GM06990 (cell line): Measurements from ENCODE around the gene FES.

Source experiments
- DNase-seq: peaks from one replicate; pipeline ENCODE4 v3.0.0-alpha.2; 2011; ENCODE audit not compliant: insufficient read length; ENCODE audit errors: extremely low read depth
- H3K27me3 ChIP-seq: replicated peaks from 2 replicates; pipeline ENCODE4 v1.6.0; 2011; ENCODE audit warnings: low read length; ENCODE audit not compliant: control insufficient read depth, insufficient read depth
- H3K36me3 ChIP-seq: 2 replicates; pipeline ENCODE4 v1.5.1; 2011; ENCODE audit warnings: low read length; ENCODE audit not compliant: control insufficient read depth, insufficient read depth
- H3K4me3 ChIP-seq: replicated peaks from 2 replicates; pipeline ENCODE4 v1.5.1; 2011; ENCODE audit warnings: low read depth, mild to moderate bottlenecking, control low read depth, low read length
- CTCF ChIP-seq: IDR thresholded peaks from 2 replicates; pipeline ENCODE4 v1.5.1; 2011; ENCODE audit warnings: low read length, control low read depth, mild to moderate bottlenecking, inconsistent platforms; ENCODE audit not compliant: insufficient read depth, poor library complexity, severe bottlenecking

Gene FES

GRCh38 chr15:90939756-90940155, 55.5 kb downstream of the FES start:
- DNase-seq, result no peak
- Histone ChIP-seq H3K36me3 (peaks cover 34% of the 10 kb centered on the region), H3K27me3 (no peaks in the 10 kb centered on the region), H3K4me3 (no peak overlapping the region)
- TF ChIP-seq CTCF, result no peak

DNA sequence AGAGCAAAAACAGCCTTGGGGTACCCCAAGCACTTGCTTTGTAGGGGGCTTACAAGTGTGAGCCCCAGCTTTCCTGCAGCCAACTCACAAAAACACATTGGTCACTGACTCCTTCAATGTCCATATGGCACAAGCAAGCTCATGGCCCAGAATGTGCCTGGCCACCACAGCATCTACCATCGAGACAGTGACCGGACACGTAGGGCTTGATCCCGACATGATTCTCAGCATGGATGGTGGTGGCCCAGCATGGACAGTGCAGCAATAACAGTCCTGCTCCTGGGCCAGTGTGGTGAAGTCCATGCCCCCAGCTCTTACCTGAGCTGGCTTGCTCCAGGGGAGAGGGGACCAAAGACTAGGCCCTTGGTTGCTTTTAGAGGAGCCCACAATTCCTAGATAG, 56.7 kb downstream of the FES start:
- TF ChIP-seq CTCF, result no peak
- no peak for DNase-seq

DNA sequence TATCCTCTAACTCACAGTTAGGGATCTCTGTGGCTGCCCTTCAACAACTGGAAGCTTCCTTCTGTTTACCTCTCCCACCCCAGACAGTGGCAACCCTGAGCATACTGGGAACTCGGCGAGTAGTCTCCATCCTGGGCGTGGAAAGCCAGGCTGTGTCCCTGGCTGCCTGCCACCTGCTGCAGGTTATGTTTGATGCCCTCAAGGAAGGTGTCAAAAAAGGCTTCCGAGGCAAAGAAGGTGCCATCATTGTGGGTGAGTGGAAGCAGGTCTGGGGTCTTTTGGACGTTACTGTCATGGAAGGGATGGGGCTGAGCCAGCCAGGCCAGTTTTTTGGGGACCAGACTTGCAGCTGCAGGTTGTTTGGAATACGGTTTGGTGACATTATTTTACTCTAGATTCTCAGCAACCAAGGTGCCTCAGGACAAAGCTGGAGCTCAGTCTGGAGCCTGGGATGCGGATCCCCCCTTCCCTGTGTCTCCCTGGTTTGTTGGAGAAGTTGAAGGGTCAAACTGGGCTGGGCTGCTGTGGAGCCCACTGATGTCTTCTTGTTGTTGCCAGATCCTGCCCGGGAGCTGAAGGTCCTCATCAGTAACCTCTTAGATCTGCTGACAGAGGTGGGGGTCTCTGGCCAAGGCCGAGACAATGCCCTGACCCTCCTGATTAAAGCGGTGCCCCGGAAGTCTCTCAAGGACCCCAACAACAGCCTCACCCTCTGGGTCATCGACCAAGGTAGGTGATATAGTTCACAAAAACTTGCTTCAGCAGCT, 58.2 kb downstream of the FES start:
- Histone ChIP-seq H3K27me3 (no peaks in the 10 kb centered on the region), H3K36me3 (peaks cover 45% of the 10 kb centered on the region), H3K4me3 (no peak overlapping the region)
- TF ChIP-seq CTCF, result no peak
- no peak for DNase-seq

More for the DNA sequence above, 56.7 kb downstream of the FES start:
- Histone ChIP-seq H3K4me3 (no peak overlapping the region), H3K36me3 (peaks cover 37% of the 10 kb centered on the region), H3K27me3 (no peaks in the 10 kb centered on the region)

DNA sequence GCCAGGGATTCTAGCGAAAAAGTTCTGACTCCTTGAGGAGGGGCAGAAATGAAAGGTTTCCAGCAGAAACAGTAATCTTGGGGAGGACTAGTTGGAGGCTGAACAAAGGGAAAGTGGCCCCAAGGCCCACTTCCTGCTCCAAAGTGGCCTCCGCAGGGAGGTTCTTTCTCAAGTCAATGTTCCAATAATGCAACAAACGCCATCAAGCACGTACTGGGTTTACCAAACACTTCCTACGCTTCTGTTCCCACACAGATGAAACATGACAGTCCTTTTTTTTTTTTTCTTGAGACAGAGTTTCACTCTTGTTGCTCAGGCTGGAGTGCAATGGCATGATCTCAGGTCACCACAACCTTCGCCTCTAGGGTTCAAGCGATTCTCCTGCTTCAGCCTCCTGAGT, 60.8 kb downstream of the FES start:
- H3K27me3 ChIP-seq, result no peaks in the 10 kb centered on the region
- peaks cover 52% of the 10 kb centered on the region for H3K36me3 ChIP-seq
- DNase-seq, result no peak
- H3K4me3 ChIP-seq, result no peak overlapping the region
- TF ChIP-seq CTCF, result no peak
